ENCODE measurements around the gene CD274. TPM values are rescaled to one million over a fixed set of nuclear protein-coding genes. Genes with fewer than 3 reads are reported as not detected.

The CD274 gene
- total RNA-seq, 1 experiment from 2014 or later, result not detected

GRCh38 chr9:5459289-5459829 is 9.0 kb downstream of the CD274 start:
- DNase-seq, result peak; percentile 34
- Histone ChIP-seq H3K27ac (ENCODE audit: insufficient read length, low read depth, low read length) (no peak overlapping the region), H3T11ph (ENCODE audit: low read length) (no peak overlapping the region), H4K8ac (replicated peaks; ENCODE audit: insufficient read length, low read depth, low read length) (no peak overlapping the region), H2AFZ (ENCODE audit: low read length) (no peak overlapping the region), H4K5ac (ENCODE audit: insufficient read length, low read depth, low read length) (no peak overlapping the region), H2BK20ac (ENCODE audit: low read depth, low read length, poor library complexity, severe bottlenecking) (no peak overlapping the region), H3K56ac (ENCODE audit: insufficient read length, low read depth, low read length) (no peak overlapping the region), H4K91ac (ENCODE audit: insufficient read length, low read depth, low read length) (no peak overlapping the region), H2AK5ac (ENCODE audit: insufficient read length, low read length) (no peak overlapping the region), H3K27me3 (ENCODE audit: insufficient read depth, low read length) (no peaks in the 10 kb centered on the region), H3K23me2 (ENCODE audit: insufficient read length, low read depth, low read length, poor library complexity, severe bottlenecking) (no peaks in the 10 kb centered on the region), H3K4me1 (ENCODE audit: insufficient read depth, low read length) (peaks cover 8% of the 10 kb centered on the region; the same call in 1 of the 2 replicates), H2BK5ac (ENCODE audit: insufficient read length, low read length) (no peak overlapping the region), H3K79me2 (ENCODE audit: insufficient read depth, low read length) (no peaks in the 10 kb centered on the region), H3K9ac (ENCODE audit: extremely low read depth, insufficient read length, low read length) (no peak overlapping the region), H3K9me3 (ENCODE audit: control insufficient read depth, low read depth, low read length) (no peaks in the 10 kb centered on the region), H3K23ac (ENCODE audit: insufficient read length, low read depth, low read length) (no peak overlapping the region), H4K20me1 (ENCODE audit: control insufficient read depth, insufficient read depth, insufficient read length) (no peaks in the 10 kb centered on the region), H3K79me1 (ENCODE audit: insufficient read depth, low read depth, low read length, poor library complexity, severe bottlenecking) (no peaks in the 10 kb centered on the region), H3K18ac (ENCODE audit: insufficient read length, low read depth, low read length) (no peak overlapping the region), H2BK120ac (ENCODE audit: low read depth, low read length, poor library complexity, severe bottlenecking) (no peak overlapping the region), H3K4ac (ENCODE audit: low read depth, low read length) (no peak overlapping the region), H2BK12ac (ENCODE audit: insufficient read length, low read depth, low read length) (no peak overlapping the region), H3K4me2 (ENCODE audit: insufficient read depth, insufficient read length, low read length) (no peak overlapping the region), H2BK15ac (ENCODE audit: low read depth, low read length) (no peak overlapping the region), H3K14ac (ENCODE audit: insufficient read depth, low read length) (no peak overlapping the region)
- no peaks in the 10 kb centered on the region for H3K27me3 Mint-ChIP-seq (ENCODE audit: low read depth)
- H3K9me3 Mint-ChIP-seq, result no peaks in the 10 kb centered on the region
- H3K4me3 Mint-ChIP-seq, result no peak overlapping the region
- no peaks in the 10 kb centered on the region for H3K36me3 Mint-ChIP-seq (ENCODE audit: insufficient read depth in 1 of 3, low read depth in 3 of 3)
- no CpG with 5 or more reads among the region's 4 CpGs for WGBS (ENCODE audit: extremely low coverage, insufficient read length, low lambda C conversion rate)
- peaks cover 6% of the 10 kb centered on the region in 2 experiments for H3K4me1 Mint-ChIP-seq
- TF ChIP-seq, protein P1, sequence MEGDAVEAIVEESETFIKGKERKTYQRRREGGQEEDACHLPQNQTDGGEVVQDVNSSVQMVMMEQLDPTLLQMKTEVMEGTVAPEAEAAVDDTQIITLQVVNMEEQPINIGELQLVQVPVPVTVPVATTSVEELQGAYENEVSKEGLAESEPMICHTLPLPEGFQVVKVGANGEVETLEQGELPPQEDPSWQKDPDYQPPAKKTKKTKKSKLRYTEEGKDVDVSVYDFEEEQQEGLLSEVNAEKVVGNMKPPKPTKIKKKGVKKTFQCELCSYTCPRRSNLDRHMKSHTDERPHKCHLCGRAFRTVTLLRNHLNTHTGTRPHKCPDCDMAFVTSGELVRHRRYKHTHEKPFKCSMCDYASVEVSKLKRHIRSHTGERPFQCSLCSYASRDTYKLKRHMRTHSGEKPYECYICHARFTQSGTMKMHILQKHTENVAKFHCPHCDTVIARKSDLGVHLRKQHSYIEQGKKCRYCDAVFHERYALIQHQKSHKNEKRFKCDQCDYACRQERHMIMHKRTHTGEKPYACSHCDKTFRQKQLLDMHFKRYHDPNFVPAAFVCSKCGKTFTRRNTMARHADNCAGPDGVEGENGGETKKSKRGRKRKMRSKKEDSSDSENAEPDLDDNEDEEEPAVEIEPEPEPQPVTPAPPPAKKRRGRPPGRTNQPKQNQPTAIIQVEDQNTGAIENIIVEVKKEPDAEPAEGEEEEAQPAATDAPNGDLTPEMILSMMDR (conservative IDR thresholded peaks at IDR 0.05), result no peak
- peak overlapping the region in 1 of 3 experiments; percentile 37; a peak in 1 of 7 replicates for H3K27ac Mint-ChIP-seq

Measured in H9 (cell line).